Right cardiac atrium (tissue), 5 donors: ENCODE results near the gene ST6GALNAC5. TPM values are rescaled to one million over a fixed set of nuclear protein-coding genes. Genes with fewer than 3 reads are reported as not detected.
"Not testable (repeated sequence)": the region's sequence is repeated elsewhere in the genome, so short reads cannot be mapped to it uniquely, and the experiment has no call there.

Experiments used
- ATAC-seq, 2 donors: fragments of 200-7000 bp; cut with Tn5 transposase; one replicate each; pipeline versions ENCODE4 v1.8.0 to v1.9.1; 2020; ENCODE audit warnings: moderate library complexity in 2 of 2, mild to moderate bottlenecking in 1 of 2
- DNase-seq, 3 donors: peaks; one replicate each; pipeline ENCODE4 v3.0.0-alpha.2; 2020
- H3K27ac ChIP-seq: one replicate; pipeline ENCODE4 v1.5.1; 2013; ENCODE audit warnings: mild to moderate bottlenecking, low read length, control low read depth, moderate library complexity
- H3K27me3 ChIP-seq: one replicate; pipeline ENCODE4 v1.6.1; 2013; ENCODE audit not compliant: control insufficient read depth, insufficient read depth
- H3K4me1 ChIP-seq: one replicate; pipeline ENCODE4 v1.6.1; 2013; ENCODE audit warnings: low read length; ENCODE audit not compliant: control insufficient read depth, insufficient read depth
- H3K4me3 ChIP-seq: one replicate; pipeline ENCODE4 v1.5.1; 2013; ENCODE audit warnings: low read length, control low read depth
- H3K9me3 ChIP-seq: one replicate; pipeline ENCODE4 v1.6.1; 2013; ENCODE audit warnings: low read length; ENCODE audit not compliant: control insufficient read depth
- WGBS: extraction: QIAGEN DNeasy Blood & Tissue Kit; methylation state at CpG from one replicate; pipeline ENCODE4 v1.1.7; 2013; 5-methylcytosine and 5-hydroxymethylcytosine counted together
- intact Hi-C, 4 donors: fragments of 100-400 bp; cut with DNase I; formaldehyde crosslinking; loops; one replicate each; pipeline versions ENCODE4 v1.11.0 to v1.14.0; 2022 to 2023
- polyA plus RNA-seq: library from polyadenylated mRNA; stranded (reverse); fragments of 200-250 nt; gene quantifications from one replicate; pipeline ENCODE4 v1.2.3, GENCODE V29; 2013
- total RNA-seq, 4 donors: library from RNA; stranded (reverse); fragmentation: NEBNext Ultra II Directional; extraction: Animal tissue kit (Norgen Biotek cat#: 25700); gene quantifications; one replicate each; pipeline ENCODE4 v1.2.1, GENCODE V29; 2021
- donor health status: healthy with polysubstance abuse.
- donor health status: DM: no; HTN: yes; CAD: no.
- donor health status: DM: no; HTN: no; CAD: no.
- donor health status: DM: no; HTN: yes; CAD: no; lungs with severe emphysema.
- donor health status: DM: yes; HTN: yes; CAD: no.

ST6GALNAC5 gene
- total and polyA plus RNA-seq, 5 donors, result 0.39 to 2.2 (median 1.5) TPM

- intact Hi-C loops, result no loop called here
- Histone ChIP-seq H3K4me1 (peaks cover 4% of the 10 kb centered on the region), H3K9me3 (no peaks in the 10 kb centered on the region), H3K4me3 (peak overlapping the region; percentile 63), H3K27ac (no peak overlapping the region), H3K27me3 (no peaks in the 10 kb centered on the region)
- ATAC-seq (peak; percentile 86 to 88), DNase-seq (peak; percentile 33 to 72 (median 65))
- WGBS, result 1% methylated on average over 65 of the region's 65 CpGs
Observed at GRCh38 chr1:76868154-76868882, 1.0 kb downstream of the ST6GALNAC5 start.

GRCh38 chr1:76868916-76869315 lies 1.6 kb downstream of the ST6GALNAC5 start:
- intact Hi-C loops, result no loop called here
- peak overlapping the region; percentile 63 for H3K4me3 ChIP-seq
- DNase-seq, result peak; percentile 7 to 61 (median 28)
- peak in 1 of 2 donors; percentile 30 for ATAC-seq
- WGBS, result 11% methylated on average over 19 of the region's 19 CpGs
- H3K9me3 ChIP-seq, result no peaks in the 10 kb centered on the region
- H3K27ac ChIP-seq, result no peak overlapping the region
- H3K4me1 ChIP-seq, result peaks cover 4% of the 10 kb centered on the region
- no peaks in the 10 kb centered on the region for H3K27me3 ChIP-seq

GRCh38 chr1:76870037-76870436 lies 2.8 kb downstream of the ST6GALNAC5 start:
- intact Hi-C loops, result no loop called here
- 73% methylated on average over 2 of the region's 2 CpGs for WGBS

GRCh38 chr1:76871355-76871974 lies 4.2 kb downstream of the ST6GALNAC5 start:
- no peak for DNase-seq
- intact Hi-C loops, result no loop called here
- no peaks in the 10 kb centered on the region for H3K27me3 ChIP-seq

More at GRCh38 chr1:76870037-76870436, 2.8 kb downstream of the ST6GALNAC5 start:
- Histone ChIP-seq H3K27me3 (no peaks in the 10 kb centered on the region), H3K9me3 (no peaks in the 10 kb centered on the region), H3K27ac (no peak overlapping the region), H3K4me1 (peaks cover 4% of the 10 kb centered on the region), H3K4me3 (no peak overlapping the region)
- no peak for ATAC-seq
- DNase-seq, result no peak

GRCh38 chr1:76872944-76873343 lies 5.7 kb downstream of the ST6GALNAC5 start:
- H3K4me3 ChIP-seq, result no peak overlapping the region
- intact Hi-C loops, result no loop called here
- no peaks in the 10 kb centered on the region for H3K9me3 ChIP-seq
- peaks cover 7% of the 10 kb centered on the region for H3K4me1 ChIP-seq
- no peak for ATAC-seq
- H3K27ac ChIP-seq, result no peak overlapping the region
- H3K27me3 ChIP-seq, result no peaks in the 10 kb centered on the region
- no peak for DNase-seq

More at GRCh38 chr1:76871355-76871974, 4.2 kb downstream of the ST6GALNAC5 start:
- no peak for ATAC-seq
- H3K4me1 ChIP-seq, result peaks cover 4% of the 10 kb centered on the region
- H3K27ac ChIP-seq, result no peak overlapping the region
- 84% methylated on average over 3 of the region's 3 CpGs for WGBS
- H3K4me3 ChIP-seq, result no peak overlapping the region
- no peaks in the 10 kb centered on the region for H3K9me3 ChIP-seq

GRCh38 chr1:76876655-76877395 lies 9.5 kb downstream of the ST6GALNAC5 start:
- Histone ChIP-seq H3K4me1 (peaks cover 2% of the 10 kb centered on the region), H3K4me3 (no peak overlapping the region), H3K27me3 (no peaks in the 10 kb centered on the region), H3K9me3 (no peaks in the 10 kb centered on the region), H3K27ac (peak overlapping the region; percentile 45)
- DNase-seq, result peak; percentile 9 to 67 (median 40)
- ATAC-seq, result no peak
- 85% methylated on average over 8 of the region's 8 CpGs for WGBS
- intact Hi-C loops, result no loop called here

GRCh38 chr1:76879014-76879413 lies 11.7 kb downstream of the ST6GALNAC5 start:
- intact Hi-C loops, DNase-seq, H3K27ac ChIP-seq, H3K4me1 ChIP-seq, ATAC-seq, H3K27me3 ChIP-seq, H3K9me3 ChIP-seq, H3K4me3 ChIP-seq: not testable (repeated sequence)

- ATAC-seq (no peak), DNase-seq (no peak)
- no peaks in the 10 kb centered on the region for H3K27me3 ChIP-seq
- H3K4me3 ChIP-seq, result no peak overlapping the region
- intact Hi-C loops, result no loop called here
- H3K27ac ChIP-seq, result no peak overlapping the region
- no peaks in the 10 kb centered on the region for H3K4me1 ChIP-seq
- no peaks in the 10 kb centered on the region for H3K9me3 ChIP-seq
Observed at GRCh38 chr1:76881762-76882161, 14.5 kb downstream of the ST6GALNAC5 start.

- 69% methylated on average over 4 of the region's 4 CpGs for WGBS
Observed at GRCh38 chr1:76891931-76892622, 24.8 kb downstream of the ST6GALNAC5 start.

GRCh38 chr1:76892675-76893074 lies 25.4 kb downstream of the ST6GALNAC5 start:
- intact Hi-C loops, result no loop called here
- H3K27ac ChIP-seq, result no peak overlapping the region
- no peak for ATAC-seq
- WGBS, result 76% methylated on average over 1 of the region's 1 CpG
- H3K4me3 ChIP-seq, result no peak overlapping the region
- H3K9me3 ChIP-seq, result no peaks in the 10 kb centered on the region
- DNase-seq, result no peak
- no peaks in the 10 kb centered on the region for H3K27me3 ChIP-seq
- no peaks in the 10 kb centered on the region for H3K4me1 ChIP-seq

More at GRCh38 chr1:76891931-76892622, 24.8 kb downstream of the ST6GALNAC5 start:
- intact Hi-C loops, result no loop called here
- Histone ChIP-seq H3K27me3 (no peaks in the 10 kb centered on the region), H3K9me3 (no peaks in the 10 kb centered on the region), H3K27ac (no peak overlapping the region), H3K4me3 (no peak overlapping the region), H3K4me1 (no peaks in the 10 kb centered on the region)
- DNase-seq (no peak), ATAC-seq (no peak)
